Left ventricle myocardium inferior (tissue), 1 donor: ENCODE results near the gene ACOT13. TPM values are rescaled to one million over a fixed set of nuclear protein-coding genes. Genes with fewer than 3 reads are reported as not detected.

Experiments used
- DNase-seq: peaks from one replicate; pipeline ENCODE4 v3.0.0-alpha.2; 2020
- H3K27ac ChIP-seq: fragments of 200-600 bp; replicated peaks from 2 replicates; pipeline ENCODE4 v1.8.0; 2021
- H3K27me3 ChIP-seq: fragments of 200-600 bp; 2 replicates; pipeline ENCODE4 v1.8.0; 2021; ENCODE audit warnings: low read depth
- H3K36me3 ChIP-seq: fragments of 200-600 bp; 2 replicates; pipeline ENCODE4 v1.8.0; 2021
- H3K4me1 ChIP-seq: fragments of 200-600 bp; 2 replicates; pipeline ENCODE4 v1.8.0; 2021
- H3K4me3 ChIP-seq: fragments of 200-600 bp; 2 replicates; pipeline ENCODE4 v1.8.0; 2021; ENCODE audit warnings: mild to moderate bottlenecking, moderate library complexity
- H3K9me3 ChIP-seq: fragments of 200-600 bp; replicated peaks from 2 replicates; pipeline ENCODE4 v1.8.0; 2021
- CTCF ChIP-seq: fragments of 200-600 bp; IDR thresholded peaks from 2 replicates; pipeline ENCODE4 v1.8.0; 2021; ENCODE audit warnings: antibody characterized with exemption, mild to moderate bottlenecking, borderline replicate concordance
- intact Hi-C: fragments of 100-400 bp; cut with micrococcal nuclease; formaldehyde crosslinking; loops from one replicate; pipeline ENCODE4 v1.11.0; 2022
- total RNA-seq: library from RNA; stranded (reverse); fragmentation: NEBNext Ultra II Directional; extraction: Animal tissue kit (Norgen Biotek cat#: 25700); gene quantifications from one replicate; pipeline ENCODE4 v1.2.1, GENCODE V29; 2021
- donor health status: DM: no; HTN: yes; CAD: no; lungs with severe emphysema.

The ACOT13 gene
- total RNA-seq, 1 donor from 2014 or later = 59.2 TPM

- H3K4me3 ChIP-seq = no peak overlapping the region
- peaks cover 38% of the 10 kb centered on the region for H3K27me3 ChIP-seq
- peaks cover 4% of the 10 kb centered on the region for H3K9me3 ChIP-seq
- no peak overlapping the region for H3K27ac ChIP-seq
- intact Hi-C loops = no loop called here
- H3K4me1 ChIP-seq = peaks cover 12% of the 10 kb centered on the region
- DNase-seq = no peak
- H3K36me3 ChIP-seq = no peaks in the 10 kb centered on the region
- no peak for TF ChIP-seq CTCF
Measured at GRCh38 chr6:24643920-24644319, 23.0 kb upstream of the ACOT13 start.

GRCh38 chr6:24644377-24644776, 22.5 kb upstream of the ACOT13 start:
- no peak for DNase-seq
- intact Hi-C loops = no loop called here

GRCh38 chr6:24646771-24647170, 20.1 kb upstream of the ACOT13 start:
- H3K36me3 ChIP-seq = peaks cover 21% of the 10 kb centered on the region
- TF ChIP-seq CTCF = no peak
- H3K4me3 ChIP-seq = peak overlapping the region; percentile 81
- H3K27ac ChIP-seq = no peak overlapping the region
- H3K27me3 ChIP-seq = peaks cover 29% of the 10 kb centered on the region
- no peak for DNase-seq
- H3K9me3 ChIP-seq = no peaks in the 10 kb centered on the region
- intact Hi-C loops = no loop called here
- peaks cover 12% of the 10 kb centered on the region for H3K4me1 ChIP-seq

More at GRCh38 chr6:24644377-24644776, 22.5 kb upstream of the ACOT13 start:
- H3K36me3 ChIP-seq = no peaks in the 10 kb centered on the region
- no peak for TF ChIP-seq CTCF
- H3K27ac ChIP-seq = no peak overlapping the region
- H3K9me3 ChIP-seq = peaks cover under 1% of the 10 kb centered on the region
- H3K27me3 ChIP-seq = peaks cover 38% of the 10 kb centered on the region
- H3K4me3 ChIP-seq = no peak overlapping the region
- peaks cover 12% of the 10 kb centered on the region for H3K4me1 ChIP-seq

- intact Hi-C loops = no loop called here
- TF ChIP-seq CTCF = no peak
- Histone ChIP-seq H3K9me3 (no peaks in the 10 kb centered on the region), H3K27me3 (peaks cover 20% of the 10 kb centered on the region), H3K27ac (no peak overlapping the region), H3K4me1 (peaks cover 12% of the 10 kb centered on the region), H3K4me3 (no peak overlapping the region), H3K36me3 (peaks cover 36% of the 10 kb centered on the region)
- DNase-seq = no peak
Measured at GRCh38 chr6:24648276-24648675, 18.6 kb upstream of the ACOT13 start.

GRCh38 chr6:24649691-24650090, 17.2 kb upstream of the ACOT13 start:
- H3K36me3 ChIP-seq = peaks cover 51% of the 10 kb centered on the region
- intact Hi-C loops = no loop called here
- peaks cover 12% of the 10 kb centered on the region for H3K4me1 ChIP-seq
- no peak for TF ChIP-seq CTCF
- H3K9me3 ChIP-seq = no peaks in the 10 kb centered on the region
- DNase-seq = no peak
- H3K27me3 ChIP-seq = peaks cover 6% of the 10 kb centered on the region
- H3K4me3 ChIP-seq = no peak overlapping the region
- no peak overlapping the region for H3K27ac ChIP-seq

GRCh38 chr6:24650365-24650764, 16.5 kb upstream of the ACOT13 start:
- intact Hi-C loops = no loop called here
- Histone ChIP-seq H3K27me3 (no peaks in the 10 kb centered on the region), H3K4me3 (no peak overlapping the region), H3K27ac (no peak overlapping the region), H3K9me3 (no peaks in the 10 kb centered on the region), H3K36me3 (peaks cover 53% of the 10 kb centered on the region), H3K4me1 (peaks cover 9% of the 10 kb centered on the region)
- no peak for TF ChIP-seq CTCF
- no peak for DNase-seq
